K562 (cell line): ENCODE measurements around the gene C2CD2L. TPM values are rescaled to one million over a fixed set of nuclear protein-coding genes. Genes with fewer than 3 reads are reported as not detected.

Source experiments
- ARID1B ChIP-seq: fragments of 450-650 bp; IDR thresholded peaks from 2 replicates; pipeline ENCODE4 v1.6.1; 2016; ENCODE audit warnings: antibody characterized with exemption, mild to moderate bottlenecking, inconsistent platforms
- ARID2 ChIP-seq: fragments of 450-650 bp; IDR thresholded peaks from 2 replicates; pipeline ENCODE4 v1.6.1; 2017; ENCODE audit warnings: antibody characterized with exemption, mild to moderate bottlenecking
- ATF1 ChIP-seq, 2 experiments: fragments of 450-650 bp in 1 of 2; IDR thresholded peaks; 2 replicates each; pipeline ENCODE4 v1.6.1; 2016; ENCODE audit warnings: missing compliant biosample characterization in 1 of 2, missing genetic modification characterization in 1 of 2
- CEBPB ChIP-seq: fragments of 450-650 bp; IDR thresholded peaks from 2 replicates; pipeline ENCODE4 v1.6.1; 2016; ENCODE audit warnings: missing genetic modification characterization, missing compliant biosample characterization
- DDX20 ChIP-seq: fragments of 450-650 bp; IDR thresholded peaks from 2 replicates; pipeline ENCODE4 v1.6.1; 2016; ENCODE audit warnings: missing genetic modification characterization, low read depth, mild to moderate bottlenecking, missing compliant biosample characterization, moderate library complexity
- DEAF1 ChIP-seq: fragments of 450-650 bp; formaldehyde crosslinking; IDR thresholded peaks from 2 replicates; pipeline ENCODE4 v1.4.0; 2020; ENCODE audit warnings: mild to moderate bottlenecking, moderate library complexity
- FOXJ2 ChIP-seq: fragments of 200-800 bp; sonication (Bioruptor generic); IDR thresholded peaks from 2 replicates; pipeline ENCODE4 v1.6.1; 2016; ENCODE audit warnings: missing genetic modification characterization, missing compliant biosample characterization
- FUS ChIP-seq: fragments of 200-400 bp; formaldehyde crosslinking; optimal IDR thresholded peaks from 2 replicates; pipeline ENCODE3; 2017; ENCODE audit warnings: low read depth, low read length
- GTF2F1 ChIP-seq: IDR thresholded peaks from 2 replicates; pipeline ENCODE4 v1.6.1; 2011; ENCODE audit warnings: low read depth, low read length, improper control_type of control experiment
- L3MBTL2 ChIP-seq: fragments of 450-650 bp; IDR thresholded peaks from 2 replicates; pipeline ENCODE4 v1.6.1; 2016; ENCODE audit warnings: mild to moderate bottlenecking, moderate library complexity
- MTA3 ChIP-seq: fragments of 450-650 bp; formaldehyde crosslinking; IDR thresholded peaks from 2 replicates; pipeline ENCODE4 v1.6.1; 2017; ENCODE audit warnings: mild to moderate bottlenecking, borderline replicate concordance
- PREB ChIP-seq: sonication (generic); formaldehyde crosslinking; IDR thresholded peaks from 2 replicates; pipeline ENCODE4 v1.8.1; 2023; ENCODE audit warnings: mild to moderate bottlenecking, missing genetic modification reagents
- RFX1 ChIP-seq: fragments of 450-650 bp; IDR thresholded peaks from 2 replicates; pipeline ENCODE4 v1.6.1; 2016; ENCODE audit warnings: mild to moderate bottlenecking, moderate library complexity
- STAT5A ChIP-seq: IDR thresholded peaks from 2 replicates; pipeline ENCODE4 v1.6.1; 2012; ENCODE audit warnings: low read length, inconsistent platforms, borderline replicate concordance
- TFAP4 ChIP-seq: sonication (generic); formaldehyde crosslinking; IDR thresholded peaks from 2 replicates; pipeline ENCODE4 v1.8.0; 2022; ENCODE audit warnings: missing genetic modification reagents, mild to moderate bottlenecking, moderate library complexity, borderline replicate concordance
- THAP12 ChIP-seq: fragments of 250-450 bp; sonication (Bioruptor Pico); IDR thresholded peaks from 2 replicates; pipeline ENCODE4 v1.9.0; 2021; ENCODE audit warnings: mild to moderate bottlenecking, inconsistent platforms
- TSC22D4 ChIP-seq: fragments of 450-650 bp; IDR thresholded peaks from 2 replicates; pipeline ENCODE4 v1.6.1; 2016; ENCODE audit warnings: missing genetic modification characterization, missing biosample characterization, control low read depth
- ZBTB26 ChIP-seq: fragments of 450-650 bp; formaldehyde crosslinking; IDR thresholded peaks from 2 replicates; pipeline ENCODE4 v1.4.0; 2022; ENCODE audit warnings: missing genetic modification characterization
- ZKSCAN1 ChIP-seq: fragments of 150-350 bp; IDR thresholded peaks from 2 replicates; pipeline ENCODE4 v1.6.1; 2016; ENCODE audit warnings: low read depth, low read length
- ZNF395 ChIP-seq: fragments of 200-800 bp; sonication (Bioruptor generic); IDR thresholded peaks from 2 replicates; pipeline ENCODE4 v1.6.1; 2017; ENCODE audit warnings: missing genetic modification characterization, missing compliant biosample characterization
- polyA plus RNA-seq, 8 experiments: library from polyadenylated mRNA; depleted of rRNA in 4 of 8; stranded (reverse) in 5 of 8; unstranded in 3 of 8; fragments of >200 nt; fragmentation: Nextera tagmentation in 2 of 8; fragmentation: Illumina TruSeq in 1 of 8; extraction: Ambion mirVana in 2 of 8; extraction: Trizol in 1 of 8; gene quantifications; 2 replicates each; pipeline versions ENCODE4 v1.2.1 to v1.2.3, GENCODE V29; 2011 to 2014; ENCODE audit warnings: inconsistent platforms in 1 of 8, missing spikeins in 1 of 8
- total RNA-seq, 7 experiments: library from RNA; depleted of rRNA in 6 of 7; stranded (reverse); fragments of >200 nt in 6 of 7; fragmentation: Illumina TruSeq in 2 of 7; extraction: Trizol in 2 of 7; gene quantifications; 2 replicates each; pipeline versions ENCODE4 v1.2.1 to v1.2.3, GENCODE V29; 2011 to 2021; ENCODE audit warnings: low replicate concordance in 1 of 7

Gene C2CD2L
- total and polyA plus RNA-seq, 9 of the 15 experiments (the other 6 are each of a cell fraction or from before 2014, with no cell fraction given), result 0.66 to 41.2 (median 14.8) TPM

GRCh38 chr11:119108146-119108856 lies 1.2 kb downstream of the C2CD2L start (continued):
- TF ChIP-seq MTA3, result no peak
- TF ChIP-seq FUS, result no peak
- no peak for TF ChIP-seq TSC22D4 (tag)
- TF ChIP-seq THAP12, result no peak
- TF ChIP-seq DEAF1 (CRISPR knock-in tag), result no peak
- TF ChIP-seq GTF2F1, result no peak
- TF ChIP-seq ARID1B, result peak; percentile 32; the same call in 1 of the 2 replicates
- TF ChIP-seq TFAP4 (CRISPR knock-in tag), result peak; percentile 66; the same call in 1 of the 2 replicates
- no peak for TF ChIP-seq ATF1 (CRISPR knock-in tag; IDR thresholded peaks at IDR 0.05)
- TF ChIP-seq ATF1 (tag; IDR thresholded peaks at IDR 0.05), result peak; percentile 61
- no peak for TF ChIP-seq ZBTB26 (CRISPR knock-in tag)
- TF ChIP-seq ARID2, result no peak
- no peak for TF ChIP-seq FOXJ2 (tag)
- peak; percentile 83 for TF ChIP-seq RFX1
- peak; percentile 73 for TF ChIP-seq CEBPB (tag)
- no peak for TF ChIP-seq ZNF395 (CRISPR knock-in tag)
- TF ChIP-seq ZKSCAN1, result no peak
- peak; percentile 21; the same call in 1 of the 2 replicates for TF ChIP-seq L3MBTL2
- TF ChIP-seq PREB (CRISPR knock-in tag), result no peak
- no peak for TF ChIP-seq STAT5A
- no peak for TF ChIP-seq DDX20 (tag)
